ENCODE measurements around the gene SORBS1.

- TF ChIP-seq, protein P1, sequence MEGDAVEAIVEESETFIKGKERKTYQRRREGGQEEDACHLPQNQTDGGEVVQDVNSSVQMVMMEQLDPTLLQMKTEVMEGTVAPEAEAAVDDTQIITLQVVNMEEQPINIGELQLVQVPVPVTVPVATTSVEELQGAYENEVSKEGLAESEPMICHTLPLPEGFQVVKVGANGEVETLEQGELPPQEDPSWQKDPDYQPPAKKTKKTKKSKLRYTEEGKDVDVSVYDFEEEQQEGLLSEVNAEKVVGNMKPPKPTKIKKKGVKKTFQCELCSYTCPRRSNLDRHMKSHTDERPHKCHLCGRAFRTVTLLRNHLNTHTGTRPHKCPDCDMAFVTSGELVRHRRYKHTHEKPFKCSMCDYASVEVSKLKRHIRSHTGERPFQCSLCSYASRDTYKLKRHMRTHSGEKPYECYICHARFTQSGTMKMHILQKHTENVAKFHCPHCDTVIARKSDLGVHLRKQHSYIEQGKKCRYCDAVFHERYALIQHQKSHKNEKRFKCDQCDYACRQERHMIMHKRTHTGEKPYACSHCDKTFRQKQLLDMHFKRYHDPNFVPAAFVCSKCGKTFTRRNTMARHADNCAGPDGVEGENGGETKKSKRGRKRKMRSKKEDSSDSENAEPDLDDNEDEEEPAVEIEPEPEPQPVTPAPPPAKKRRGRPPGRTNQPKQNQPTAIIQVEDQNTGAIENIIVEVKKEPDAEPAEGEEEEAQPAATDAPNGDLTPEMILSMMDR (IDR thresholded peaks at IDR 0.05) = no peak
- no peak for TF ChIP-seq POLR2A (IDR thresholded peaks at IDR 0.05)
Measured at GRCh38 chr10:95273393-95274312, 287.5 kb downstream of the SORBS1 start.
